ENCODE data around the gene PTGES. TPM values are rescaled to one million over a fixed set of nuclear protein-coding genes. Genes with fewer than 3 reads are reported as not detected.

Gene PTGES
- total RNA-seq, 1 experiment from 2014 or later = 17.2 TPM

- intact Hi-C loops (cut with micrococcal nuclease) = no loop called here
- CTCF ChIA-PET = no interaction called here
- H3K9me3 ChIP-seq (ENCODE audit: control insufficient read depth in 1 of 2, insufficient read depth in 1 of 2, low read depth in 1 of 2, low read length in 2 of 2) = no peaks in the 10 kb centered on the region
- ATAC-seq (no peak), DNase-seq (ENCODE audit: low read depth, low spot score) (no peak)
- no peak overlapping the region for H2AFZ ChIP-seq (ENCODE audit: low read depth, low read length, poor library complexity, severe bottlenecking)
- no peak overlapping the region for H3K4me2 ChIP-seq (ENCODE audit: low read length)
- no peaks in the 10 kb centered on the region for H3K79me2 ChIP-seq (ENCODE audit: insufficient read depth, low read length)
- peaks cover 7 to 17% of the 10 kb centered on the region in 2 experiments; a peak in 3 of 4 replicates for H3K4me1 ChIP-seq (ENCODE audit: control insufficient read depth in 1 of 2, insufficient read depth in 2 of 2, low read length in 2 of 2)
- H3K36me3 ChIP-seq (ENCODE audit: control insufficient read depth in 1 of 2, insufficient read depth in 2 of 2, low read length in 2 of 2) = no peaks in the 10 kb centered on the region
- no peak overlapping the region for H3K9ac ChIP-seq (ENCODE audit: low read length)
- BruUV-seq (replicated peaks) = no TSS peak
- H4K20me1 ChIP-seq (ENCODE audit: insufficient read depth) = no peaks in the 10 kb centered on the region
- TF ChIP-seq FOSL1 (IDR thresholded peaks at IDR 0.05; ENCODE audit: low read depth) (no peak), POLR2AphosphoS5 (IDR thresholded peaks at IDR 0.05; ENCODE audit: low read depth, low read length) (no peak), POLR2A (IDR thresholded peaks at IDR 0.05; ENCODE audit: borderline replicate concordance, extremely low read depth, insufficient read depth, insufficient read length) (no peak), CBX3 (IDR thresholded peaks at IDR 0.05; ENCODE audit: low read depth) (no peak), EZH2phosphoT487 (IDR thresholded peaks at IDR 0.05; ENCODE audit: borderline replicate concordance) (no peak), ZNF274 (IDR thresholded peaks at IDR 0.05; ENCODE audit: low read depth, low read length) (no peak), ZBTB33 (IDR thresholded peaks at IDR 0.05; ENCODE audit: extremely low read depth, insufficient replicate concordance, low read length) (no peak), SP1 (IDR thresholded peaks at IDR 0.05; ENCODE audit: low read depth) (no peak), EZH2 (IDR thresholded peaks at IDR 0.05) (no peak), EGR1 (IDR thresholded peaks at IDR 0.05; ENCODE audit: low read depth) (no peak), CEBPB (IDR thresholded peaks at IDR 0.05; ENCODE audit: low read depth) (no peak), JUND (IDR thresholded peaks at IDR 0.05) (no peak), SIN3A (IDR thresholded peaks at IDR 0.05; ENCODE audit: low read depth) (no peak), TCF7L2 (IDR thresholded peaks at IDR 0.05; ENCODE audit: borderline replicate concordance, extremely low read depth, insufficient read depth, insufficient read length) (no peak)
- no peak overlapping the region for H3K27ac ChIP-seq (ENCODE audit: low read depth, low read length)
- H3K27me3 ChIP-seq (ENCODE audit: insufficient read depth, low read length) = no peaks in the 10 kb centered on the region
- RAD21 ChIA-PET (ENCODE audit: low non-redundant PET in 1 of 2, low total read pairs in 2 of 2, uncharacterized antibody in 2 of 2, unreplicated experiment in 2 of 2) = no interaction called here
- H3K9me2 ChIP-seq (ENCODE audit: insufficient read depth) = no peaks in the 10 kb centered on the region
- H3K4me3 ChIP-seq (replicated peaks in 1 of 2; ENCODE audit: low read depth in 1 of 2, low read length in 2 of 2) = no peak overlapping the region
- POLR2A ChIA-PET = no interaction called here
These were observed 12.0 kb downstream of the PTGES start for GRCh38 chr9:129740666-129741464.

All from HCT116 (cell line).